Measurements from ENCODE around the gene ADSS1.

DNA sequence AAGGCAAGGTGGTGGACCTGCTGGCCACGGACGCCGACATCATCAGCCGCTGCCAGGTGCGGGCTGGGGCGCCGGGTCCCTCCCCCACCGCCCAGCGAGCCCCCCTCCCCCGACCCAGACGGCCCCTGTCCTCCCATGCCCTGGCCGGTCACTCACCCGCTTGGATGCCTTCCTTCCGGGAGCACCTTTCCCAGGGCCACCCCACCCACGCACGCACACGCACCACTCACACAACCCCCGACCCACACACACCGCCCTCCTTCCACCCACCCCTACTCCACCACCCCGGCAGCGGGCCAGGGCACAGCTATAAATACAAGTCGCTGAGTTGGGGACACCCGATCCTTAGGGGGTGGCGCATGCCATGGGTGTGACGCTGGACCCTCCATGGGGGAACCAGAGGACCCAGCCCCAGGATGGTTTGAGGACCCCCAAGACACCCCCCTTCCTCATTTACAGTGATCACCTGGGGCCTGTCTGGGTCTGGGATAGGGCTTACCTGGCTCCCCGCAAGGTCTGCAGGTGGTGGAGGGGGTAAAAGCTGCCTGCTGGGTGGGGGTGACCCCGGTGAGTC, 465 bp downstream of the ADSS1 start:
- no peak for TF ChIP-seq CTCF (optimal IDR thresholded peaks at IDR 0.05 in 1 of 3, IDR thresholded peaks at IDR 0.05 in 1 of 3, conservative IDR thresholded peaks at IDR 0.05 in 1 of 3; ENCODE audit: extremely low read depth in 1 of 3, insufficient read depth in 2 of 3, low read length in 3 of 3)
- no peak for TF ChIP-seq EZH2 (IDR thresholded peaks at IDR 0.05; ENCODE audit: low read length)

All from keratinocyte (primary cell).